ENCODE data around the gene KLF7.

The KLF7 gene

GRCh38 chr2:207143215-207144172, 22.3 kb downstream of the KLF7 start:
- ATAC-seq: peak; percentile 85
- Mint-ChIP-seq H3K4me3 (peak overlapping the region; percentile 63), H3K36me3 (peaks cover 15% of the 10 kb centered on the region), H3K4me1 (peaks cover 58% of the 10 kb centered on the region), H3K27ac (peak overlapping the region; percentile 84), H3K27me3 (no peaks in the 10 kb centered on the region), H3K9me3 (no peaks in the 10 kb centered on the region)

- peak overlapping the region; percentile 63 for H3K4me3 Mint-ChIP-seq
- H3K27me3 Mint-ChIP-seq: no peaks in the 10 kb centered on the region
- H3K9me3 Mint-ChIP-seq: no peaks in the 10 kb centered on the region
- H3K36me3 Mint-ChIP-seq: peaks cover 17% of the 10 kb centered on the region
- H3K4me1 Mint-ChIP-seq: peaks cover 59% of the 10 kb centered on the region
- peak; percentile 57 for ATAC-seq
- H3K27ac Mint-ChIP-seq: peak overlapping the region; percentile 84
Measured at GRCh38 chr2:207142461-207142860, 23.3 kb downstream of the KLF7 start.

GRCh38 chr2:207141386-207141785, 24.4 kb downstream of the KLF7 start:
- Mint-ChIP-seq H3K9me3 (no peaks in the 10 kb centered on the region), H3K36me3 (peaks cover 17% of the 10 kb centered on the region), H3K4me1 (peaks cover 62% of the 10 kb centered on the region), H3K27ac (peak overlapping the region; percentile 84), H3K27me3 (no peaks in the 10 kb centered on the region), H3K4me3 (peak overlapping the region; percentile 8)
- ATAC-seq: no peak

GRCh38 chr2:207140265-207140664, 25.5 kb downstream of the KLF7 start:
- Mint-ChIP-seq H3K27me3 (no peaks in the 10 kb centered on the region), H3K9me3 (no peaks in the 10 kb centered on the region), H3K27ac (peak overlapping the region; percentile 84), H3K4me1 (peaks cover 62% of the 10 kb centered on the region), H3K36me3 (peaks cover 6% of the 10 kb centered on the region), H3K4me3 (no peak overlapping the region)
- no peak for ATAC-seq

GRCh38 chr2:207139552-207139951, 26.2 kb downstream of the KLF7 start:
- ATAC-seq: no peak
- H3K9me3 Mint-ChIP-seq: no peaks in the 10 kb centered on the region
- H3K27ac Mint-ChIP-seq: no peak overlapping the region
- H3K36me3 Mint-ChIP-seq: peaks cover 10% of the 10 kb centered on the region
- no peak overlapping the region for H3K4me3 Mint-ChIP-seq
- H3K27me3 Mint-ChIP-seq: no peaks in the 10 kb centered on the region
- H3K4me1 Mint-ChIP-seq: peaks cover 62% of the 10 kb centered on the region

- no peaks in the 10 kb centered on the region for H3K9me3 Mint-ChIP-seq
- no peak overlapping the region for H3K4me3 Mint-ChIP-seq
- H3K36me3 Mint-ChIP-seq: peaks cover 18% of the 10 kb centered on the region
- ATAC-seq: no peak
- H3K4me1 Mint-ChIP-seq: peaks cover 62% of the 10 kb centered on the region
- no peak overlapping the region for H3K27ac Mint-ChIP-seq
- no peaks in the 10 kb centered on the region for H3K27me3 Mint-ChIP-seq
Measured at GRCh38 chr2:207138627-207139297, 27.0 kb downstream of the KLF7 start.

- no peak overlapping the region for H3K4me3 Mint-ChIP-seq
- no peak for ATAC-seq
- H3K27me3 Mint-ChIP-seq: no peaks in the 10 kb centered on the region
- no peaks in the 10 kb centered on the region for H3K9me3 Mint-ChIP-seq
- peaks cover 26% of the 10 kb centered on the region for H3K36me3 Mint-ChIP-seq
- H3K4me1 Mint-ChIP-seq: peaks cover 62% of the 10 kb centered on the region
- no peak overlapping the region for H3K27ac Mint-ChIP-seq
Measured at GRCh38 chr2:207137596-207138337, 28.0 kb downstream of the KLF7 start.

GRCh38 chr2:207136874-207137273, 28.9 kb downstream of the KLF7 start:
- Mint-ChIP-seq H3K27me3 (no peaks in the 10 kb centered on the region), H3K4me1 (peaks cover 60% of the 10 kb centered on the region), H3K27ac (no peak overlapping the region), H3K36me3 (peaks cover 31% of the 10 kb centered on the region), H3K4me3 (no peak overlapping the region), H3K9me3 (no peaks in the 10 kb centered on the region)
- ATAC-seq: no peak

GRCh38 chr2:207135801-207136457, 29.8 kb downstream of the KLF7 start:
- H3K4me3 Mint-ChIP-seq: no peak overlapping the region

GRCh38 chr2:207135340-207135739, 30.4 kb downstream of the KLF7 start:
- no peaks in the 10 kb centered on the region for H3K9me3 Mint-ChIP-seq
- peak overlapping the region; percentile 13 for H3K27ac Mint-ChIP-seq
- no peak overlapping the region for H3K4me3 Mint-ChIP-seq
- peaks cover 37% of the 10 kb centered on the region for H3K36me3 Mint-ChIP-seq
- no peak for ATAC-seq
- no peaks in the 10 kb centered on the region for H3K27me3 Mint-ChIP-seq
- H3K4me1 Mint-ChIP-seq: peaks cover 64% of the 10 kb centered on the region

More at GRCh38 chr2:207135801-207136457, 29.8 kb downstream of the KLF7 start:
- Mint-ChIP-seq H3K9me3 (no peaks in the 10 kb centered on the region), H3K27me3 (no peaks in the 10 kb centered on the region), H3K4me1 (peaks cover 60% of the 10 kb centered on the region), H3K27ac (peak overlapping the region; percentile 13), H3K36me3 (peaks cover 37% of the 10 kb centered on the region)
- ATAC-seq: no peak

- Mint-ChIP-seq H3K27ac (peak overlapping the region; percentile 20), H3K9me3 (no peaks in the 10 kb centered on the region), H3K4me3 (no peak overlapping the region), H3K4me1 (peaks cover 75% of the 10 kb centered on the region), H3K27me3 (no peaks in the 10 kb centered on the region), H3K36me3 (peaks cover 49% of the 10 kb centered on the region)
- ATAC-seq: no peak
Measured at GRCh38 chr2:207133820-207134519, 31.8 kb downstream of the KLF7 start.

- H3K4me3 Mint-ChIP-seq: no peak overlapping the region
- H3K4me1 Mint-ChIP-seq: peaks cover 75% of the 10 kb centered on the region
Measured at GRCh38 chr2:207133458-207133819, 32.3 kb downstream of the KLF7 start.

GRCh38 chr2:207132019-207132418, 33.7 kb downstream of the KLF7 start:
- Mint-ChIP-seq H3K4me1 (peaks cover 70% of the 10 kb centered on the region), H3K27me3 (no peaks in the 10 kb centered on the region), H3K9me3 (no peaks in the 10 kb centered on the region), H3K27ac (peak overlapping the region; percentile 38), H3K36me3 (peaks cover 45% of the 10 kb centered on the region), H3K4me3 (no peak overlapping the region)
- no peak for ATAC-seq

More at GRCh38 chr2:207133458-207133819, 32.3 kb downstream of the KLF7 start:
- Mint-ChIP-seq H3K27ac (peak overlapping the region; percentile 20), H3K36me3 (peaks cover 51% of the 10 kb centered on the region), H3K27me3 (no peaks in the 10 kb centered on the region), H3K9me3 (no peaks in the 10 kb centered on the region)
- no peak for ATAC-seq

- Mint-ChIP-seq H3K36me3 (peaks cover 45% of the 10 kb centered on the region), H3K27me3 (no peaks in the 10 kb centered on the region), H3K27ac (peak overlapping the region; percentile 38), H3K9me3 (no peaks in the 10 kb centered on the region), H3K4me3 (no peak overlapping the region), H3K4me1 (peaks cover 69% of the 10 kb centered on the region)
- no peak for ATAC-seq
Measured at GRCh38 chr2:207131594-207131993, 34.2 kb downstream of the KLF7 start.
